Esophagus muscularis mucosa (tissue), 4 donors: Measurements from ENCODE around the gene KLHL25. TPM values are rescaled to one million over a fixed set of nuclear protein-coding genes. Genes with fewer than 3 reads are reported as not detected.

Experiments used
- DNase-seq: peaks from one replicate; pipeline ENCODE4 v3.0.0-alpha.2; 2017; ENCODE audit errors: extremely low spot score
- H3K27ac ChIP-seq, 4 donors: fragments of 200-600 bp; sonication (generic); replicated peaks in 1 of 4; 1 replicate in 3 of 4; 2 replicates in 1 of 4; pipeline ENCODE4 v1.5.1; 2016 to 2019; ENCODE audit warnings: mild to moderate bottlenecking in 1 of 4
- H3K27me3 ChIP-seq, 4 donors: fragments of 200-600 bp; sonication (generic); one replicate each; pipeline versions ENCODE4 v1.5.1 to v1.6.0; 2016 to 2019
- H3K36me3 ChIP-seq, 4 donors: fragments of 200-600 bp; sonication (generic); one replicate each; pipeline ENCODE4 v1.5.1; 2016 to 2019
- H3K4me1 ChIP-seq, 4 donors: fragments of 200-600 bp; sonication (generic); one replicate each; pipeline ENCODE4 v1.5.1; 2016 to 2019
- H3K4me3 ChIP-seq, 4 donors: fragments of 200-600 bp; sonication (generic); 1 replicate in 2 of 4; 2 replicates in 2 of 4; pipeline ENCODE4 v1.5.1; 2016 to 2019; ENCODE audit warnings: mild to moderate bottlenecking in 4 of 4, moderate library complexity in 1 of 4
- H3K9me3 ChIP-seq, 4 donors: fragments of 200-600 bp; sonication (generic); 1 replicate in 3 of 4; 2 replicates in 1 of 4; pipeline ENCODE4 v1.5.1; 2016 to 2019
- EP300 ChIP-seq: sonication (generic); formaldehyde crosslinking; IDR thresholded peaks from one replicate; pipeline ENCODE4 v1.6.1; 2017; ENCODE audit warnings: antibody characterized with exemption
- POLR2A ChIP-seq: fragments of 450-650 bp; IDR thresholded peaks from one replicate; pipeline ENCODE4 v1.6.1; 2017; ENCODE audit warnings: antibody characterized with exemption, moderate library complexity, mild to moderate bottlenecking, low read depth
- POLR2AphosphoS5 ChIP-seq, 2 donors: sonication (generic); formaldehyde crosslinking; IDR thresholded peaks; one replicate each; pipeline ENCODE4 v1.6.1; 2017; ENCODE audit warnings: antibody characterized with exemption in 2 of 2
- WGBS: methylation state at CpG from one replicate; pipeline ENCODE4 v1.1.5; 2018; 5-methylcytosine and 5-hydroxymethylcytosine counted together
- intact Hi-C: fragments of 100-400 bp; cut with DNase I; formaldehyde crosslinking; loops from one replicate; pipeline ENCODE4 v1.15.1; 2023
- total RNA-seq, 4 donors: library from RNA; depleted of rRNA; stranded (reverse); fragments of >200 nt; gene quantifications; one replicate each; pipeline versions ENCODE4 v1.1.0 to v1.2.1, GENCODE V29; 2016
- TF ChIP-seq, protein P1 (sequence below), 3 experiments: fragments of 200-600 bp in 2 of 3; fragments of 450-650 bp in 1 of 3; sonication (generic) in 2 of 3; IDR thresholded peaks; one replicate each; pipeline ENCODE4 v1.5.1; 2017 to 2019; ENCODE audit warnings: antibody characterized with exemption in 3 of 3, mild to moderate bottlenecking in 2 of 3, moderate library complexity in 1 of 3

KLHL25 gene
- total RNA-seq, 4 donors from 2014 or later, result 10.8 to 24.4 (median 12.0) TPM

DNA sequence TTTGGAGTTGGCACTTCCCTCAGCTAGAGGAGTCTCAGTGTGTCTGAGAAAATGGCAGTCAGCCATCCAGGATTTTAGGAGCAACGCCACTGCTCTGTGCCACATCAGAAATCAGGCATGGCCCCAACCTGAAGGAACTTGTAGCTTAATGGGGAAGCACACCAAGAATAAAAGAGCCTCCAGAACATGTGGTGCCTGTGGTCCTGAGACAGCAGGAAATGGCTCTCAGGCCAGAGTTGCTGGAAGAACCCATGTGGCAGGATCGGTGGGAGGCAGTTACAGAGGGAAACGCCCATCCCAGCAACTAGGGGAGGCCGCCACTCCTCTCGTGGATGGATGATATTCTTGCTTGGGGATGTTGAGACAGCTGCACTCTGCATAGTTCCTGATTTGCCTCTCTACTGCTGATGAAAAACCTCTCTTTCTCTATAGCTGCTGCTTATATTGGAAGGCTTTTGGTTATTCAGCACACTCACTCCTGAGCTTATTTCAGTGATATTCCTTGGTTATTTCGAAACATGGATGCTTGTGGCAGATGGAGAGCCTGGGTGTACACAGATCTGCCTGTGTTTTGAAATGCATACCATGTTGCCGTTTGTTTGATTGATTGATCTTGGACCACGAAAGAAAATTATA, 52.4 kb downstream of the KLHL25 start:
- H3K27ac ChIP-seq, result peak overlapping the region in 3 of 4 donors; percentile 28 to 60 (median 48)
- TF ChIP-seq POLR2A (no peak), POLR2AphosphoS5 (IDR thresholded peaks at IDR 0.05) (peak in 1 of 2 donors; percentile 22), EP300 (no peak)
- TF ChIP-seq, protein P1, sequence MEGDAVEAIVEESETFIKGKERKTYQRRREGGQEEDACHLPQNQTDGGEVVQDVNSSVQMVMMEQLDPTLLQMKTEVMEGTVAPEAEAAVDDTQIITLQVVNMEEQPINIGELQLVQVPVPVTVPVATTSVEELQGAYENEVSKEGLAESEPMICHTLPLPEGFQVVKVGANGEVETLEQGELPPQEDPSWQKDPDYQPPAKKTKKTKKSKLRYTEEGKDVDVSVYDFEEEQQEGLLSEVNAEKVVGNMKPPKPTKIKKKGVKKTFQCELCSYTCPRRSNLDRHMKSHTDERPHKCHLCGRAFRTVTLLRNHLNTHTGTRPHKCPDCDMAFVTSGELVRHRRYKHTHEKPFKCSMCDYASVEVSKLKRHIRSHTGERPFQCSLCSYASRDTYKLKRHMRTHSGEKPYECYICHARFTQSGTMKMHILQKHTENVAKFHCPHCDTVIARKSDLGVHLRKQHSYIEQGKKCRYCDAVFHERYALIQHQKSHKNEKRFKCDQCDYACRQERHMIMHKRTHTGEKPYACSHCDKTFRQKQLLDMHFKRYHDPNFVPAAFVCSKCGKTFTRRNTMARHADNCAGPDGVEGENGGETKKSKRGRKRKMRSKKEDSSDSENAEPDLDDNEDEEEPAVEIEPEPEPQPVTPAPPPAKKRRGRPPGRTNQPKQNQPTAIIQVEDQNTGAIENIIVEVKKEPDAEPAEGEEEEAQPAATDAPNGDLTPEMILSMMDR (IDR thresholded peaks at IDR 0.05), result no peak
- no peak overlapping the region for H3K4me3 ChIP-seq
- H3K9me3 ChIP-seq, result no peaks in the 10 kb centered on the region
- intact Hi-C loops, result no loop called here
- DNase-seq, result no peak
- H3K4me1 ChIP-seq, result peaks cover 13 to 45% (median 34%) of the 10 kb centered on the region in 4 donors
- H3K27me3 ChIP-seq, result no peaks in the 10 kb centered on the region
- WGBS, result 51% methylated on average over 8 of the region's 8 CpGs
- H3K36me3 ChIP-seq, result peaks cover 67 to 98% (median 82%) of the 10 kb centered on the region in 4 donors

DNA sequence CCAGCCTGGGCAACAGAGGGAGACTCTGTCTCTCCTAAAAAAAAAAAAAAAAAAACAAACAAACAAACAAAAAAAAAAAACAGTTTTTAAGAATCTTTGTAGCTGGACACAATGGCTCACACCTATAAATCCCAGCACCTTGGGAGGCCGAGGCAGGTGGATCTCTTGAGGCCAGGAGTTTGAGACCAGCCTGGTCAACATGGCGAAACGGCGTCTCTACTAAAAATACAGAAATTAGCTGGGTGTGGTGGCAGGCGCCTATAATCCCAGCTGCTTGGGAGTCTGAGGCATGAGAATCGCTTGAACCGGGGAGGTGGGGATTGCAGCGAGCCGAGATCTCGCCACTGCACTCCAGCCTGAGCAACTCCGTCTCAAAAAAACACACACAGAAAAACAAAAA, 53.1 kb downstream of the KLHL25 start:
- Histone ChIP-seq H3K27ac (peak overlapping the region in 3 of 4 donors; percentile 28 to 60 (median 48)), H3K4me3 (no peak overlapping the region), H3K9me3 (no peaks in the 10 kb centered on the region), H3K36me3 (peaks cover 65 to 98% (median 82%) of the 10 kb centered on the region in 4 donors), H3K4me1 (peaks cover 13 to 48% (median 33%) of the 10 kb centered on the region in 4 donors), H3K27me3 (no peaks in the 10 kb centered on the region)
- DNase-seq, result no peak
- WGBS, result 97% methylated on average over 11 of the region's 11 CpGs
- TF ChIP-seq POLR2AphosphoS5 (IDR thresholded peaks at IDR 0.05) (no peak), EP300 (no peak)
- TF ChIP-seq, protein P1 (IDR thresholded peaks at IDR 0.05), result no peak
- intact Hi-C loops, result no loop called here

DNA sequence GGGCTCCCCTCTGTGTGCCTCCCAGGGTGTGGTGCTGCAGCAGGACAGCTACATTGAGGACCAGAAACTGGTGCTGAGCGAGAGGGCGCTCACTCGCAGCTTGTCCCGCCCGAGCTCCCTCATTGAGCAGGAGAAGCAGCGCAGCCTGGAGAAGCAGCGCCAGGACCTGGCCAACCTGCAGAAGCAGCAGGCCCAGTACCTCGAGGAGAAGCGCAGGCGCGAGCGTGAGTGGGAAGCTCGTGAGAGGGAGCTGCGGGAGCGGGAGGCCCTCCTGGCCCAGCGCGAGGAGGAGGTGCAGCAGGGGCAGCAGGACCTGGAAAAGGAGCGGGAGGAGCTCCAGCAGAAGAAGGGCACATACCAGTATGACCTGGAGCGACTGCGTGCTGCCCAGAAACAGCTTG, 53.7 kb downstream of the KLHL25 start:
- Histone ChIP-seq H3K27ac (peak overlapping the region in 1 of 4 donors; percentile 60), H3K36me3 (peaks cover 62 to 98% (median 82%) of the 10 kb centered on the region in 4 donors)
- WGBS, result 93% methylated on average over 20 of the region's 20 CpGs

DNA sequence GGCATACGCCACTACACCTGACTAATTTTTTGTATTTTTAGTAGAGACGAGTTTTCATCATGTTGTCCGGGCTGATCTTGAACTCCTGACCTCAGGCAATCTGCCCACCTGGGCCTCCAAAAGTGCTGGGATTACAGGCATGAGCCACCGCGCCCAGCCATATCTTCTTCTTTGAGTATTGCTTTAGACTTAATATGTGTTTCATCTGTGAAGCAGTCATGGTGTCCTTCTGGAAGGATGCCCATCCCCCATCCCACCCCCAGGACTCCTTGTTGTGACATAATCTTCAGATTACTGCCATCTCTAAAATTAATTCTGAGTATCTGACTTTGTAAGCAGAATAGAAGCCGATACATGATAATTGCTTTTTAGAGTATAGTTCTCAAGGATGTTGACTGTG, 57.7 kb downstream of the KLHL25 start:
- Histone ChIP-seq H3K4me3 (no peak overlapping the region), H3K27me3 (no peaks in the 10 kb centered on the region), H3K4me1 (peaks cover 5 to 23% (median 12%) of the 10 kb centered on the region in 4 donors), H3K9me3 (peaks cover 0 to 13% (median 8%) of the 10 kb centered on the region in 4 donors), H3K27ac (peak overlapping the region in 1 of 4 donors; percentile 13), H3K36me3 (peaks cover 55 to 98% (median 84%) of the 10 kb centered on the region in 4 donors)
- 88% methylated on average over 6 of the region's 6 CpGs for WGBS
- intact Hi-C loops, result no loop called here
- no peak for DNase-seq
- TF ChIP-seq POLR2A (no peak), EP300 (no peak), POLR2AphosphoS5 (IDR thresholded peaks at IDR 0.05) (no peak)
- TF ChIP-seq, protein P1 (IDR thresholded peaks at IDR 0.05), result no peak

More for the DNA sequence above, 53.7 kb downstream of the KLHL25 start:
- no peak for TF ChIP-seq EP300
- TF ChIP-seq POLR2A, result no peak
- no peak for TF ChIP-seq POLR2AphosphoS5 (IDR thresholded peaks at IDR 0.05)
- TF ChIP-seq, protein P1 (IDR thresholded peaks at IDR 0.05), result no peak
- DNase-seq, result no peak
- Histone ChIP-seq H3K4me1 (peaks cover 13 to 51% (median 32%) of the 10 kb centered on the region in 4 donors), H3K4me3 (no peak overlapping the region), H3K9me3 (no peaks in the 10 kb centered on the region), H3K27me3 (no peaks in the 10 kb centered on the region)
- intact Hi-C loops, result no loop called here
